K562 (cell line): ENCODE measurements around the gene STAB2. TPM values are rescaled to one million over a fixed set of nuclear protein-coding genes. Genes with fewer than 3 reads are reported as not detected.

Experiments
- DEAF1 ChIP-seq: fragments of 450-650 bp; formaldehyde crosslinking; IDR thresholded peaks from 2 replicates; pipeline ENCODE4 v1.4.0; 2020; ENCODE audit warnings: mild to moderate bottlenecking, moderate library complexity
- KAT7 ChIP-seq: sonication (generic); formaldehyde crosslinking; IDR thresholded peaks from 2 replicates; pipeline ENCODE4 v1.8.0; 2022; ENCODE audit warnings: missing genetic modification reagents, mild to moderate bottlenecking, borderline replicate concordance
- NCOR1 ChIP-seq: fragments of 450-650 bp; IDR thresholded peaks from 2 replicates; pipeline ENCODE4 v1.6.1; 2016; ENCODE audit warnings: mild to moderate bottlenecking, moderate library complexity
- TEAD4 ChIP-seq, 2 experiments: sonication (generic) in 1 of 2; formaldehyde crosslinking in 1 of 2; IDR thresholded peaks; 2 replicates each; pipeline versions ENCODE4 v1.6.1 to v1.8.0; 2012 to 2022; ENCODE audit warnings: borderline replicate concordance in 1 of 2, inconsistent platforms in 1 of 2, low read length in 1 of 2, mild to moderate bottlenecking in 1 of 2, missing genetic modification reagents in 1 of 2
- THAP7 ChIP-seq: fragments of 250-450 bp; sonication (Bioruptor Pico); IDR thresholded peaks from 2 replicates; pipeline ENCODE4 v1.5.0; 2021
- ZBTB43 ChIP-seq: sonication (generic); formaldehyde crosslinking; IDR thresholded peaks from 2 replicates; pipeline ENCODE4 v1.8.0; 2023; ENCODE audit warnings: mild to moderate bottlenecking, missing genetic modification reagents
- ZFP91 ChIP-seq: sonication (generic); formaldehyde crosslinking; IDR thresholded peaks from 2 replicates; pipeline ENCODE4 v1.8.0; 2022; ENCODE audit warnings: mild to moderate bottlenecking, missing genetic modification reagents
- ZNF184 ChIP-seq: sonication (generic); formaldehyde crosslinking; IDR thresholded peaks from 2 replicates; pipeline ENCODE4 v1.5.0; 2020; ENCODE audit warnings: missing genetic modification reagents
- ZNF395 ChIP-seq: fragments of 200-800 bp; sonication (Bioruptor generic); IDR thresholded peaks from 2 replicates; pipeline ENCODE4 v1.6.1; 2017; ENCODE audit warnings: missing genetic modification characterization, missing compliant biosample characterization
- polyA plus RNA-seq, 8 experiments: library from polyadenylated mRNA; depleted of rRNA in 4 of 8; stranded (reverse) in 5 of 8; unstranded in 3 of 8; fragments of >200 nt; fragmentation: Nextera tagmentation in 2 of 8; fragmentation: Illumina TruSeq in 1 of 8; extraction: Ambion mirVana in 2 of 8; extraction: Trizol in 1 of 8; gene quantifications; 2 replicates each; pipeline versions ENCODE4 v1.2.1 to v1.2.3, GENCODE V29; 2011 to 2014; ENCODE audit warnings: inconsistent platforms in 1 of 8, missing spikeins in 1 of 8
- total RNA-seq, 7 experiments: library from RNA; depleted of rRNA in 6 of 7; stranded (reverse); fragments of >200 nt in 6 of 7; fragmentation: Illumina TruSeq in 2 of 7; extraction: Trizol in 2 of 7; gene quantifications; 2 replicates each; pipeline versions ENCODE4 v1.2.1 to v1.2.3, GENCODE V29; 2011 to 2021; ENCODE audit warnings: low replicate concordance in 1 of 7
- TF ChIP-seq, protein P1 (sequence below): fragments of 450-650 bp; formaldehyde crosslinking; IDR thresholded peaks from 2 replicates; pipeline ENCODE4 v1.4.0; 2022; ENCODE audit warnings: missing genetic modification characterization

Gene STAB2
- total and polyA plus RNA-seq, 9 of the 15 experiments (the other 6 are each of a cell fraction or from before 2014, with no cell fraction given) = 0.10 TPM; not detected in 8

DNA sequence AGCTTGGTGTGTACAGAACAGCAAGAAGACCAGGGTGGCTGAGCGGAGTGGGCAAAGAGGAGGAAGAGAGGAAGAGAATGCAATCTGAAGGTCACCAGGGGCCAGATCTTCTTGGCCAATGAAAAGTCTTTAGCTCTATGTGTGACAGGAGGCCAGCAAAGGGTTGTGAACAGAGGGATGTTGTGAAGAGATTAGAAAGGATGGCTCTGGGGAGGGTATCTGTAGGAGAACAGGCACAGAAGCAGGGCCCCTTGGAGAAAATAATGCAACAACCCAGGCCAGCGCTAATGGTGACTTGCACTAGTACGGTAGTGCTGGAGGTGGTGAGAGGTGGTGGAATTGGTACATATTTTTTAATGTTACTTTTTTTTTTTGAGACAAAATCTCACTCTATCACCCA is 156.7 kb downstream of the STAB2 start (continued):
- TF ChIP-seq, protein P1, sequence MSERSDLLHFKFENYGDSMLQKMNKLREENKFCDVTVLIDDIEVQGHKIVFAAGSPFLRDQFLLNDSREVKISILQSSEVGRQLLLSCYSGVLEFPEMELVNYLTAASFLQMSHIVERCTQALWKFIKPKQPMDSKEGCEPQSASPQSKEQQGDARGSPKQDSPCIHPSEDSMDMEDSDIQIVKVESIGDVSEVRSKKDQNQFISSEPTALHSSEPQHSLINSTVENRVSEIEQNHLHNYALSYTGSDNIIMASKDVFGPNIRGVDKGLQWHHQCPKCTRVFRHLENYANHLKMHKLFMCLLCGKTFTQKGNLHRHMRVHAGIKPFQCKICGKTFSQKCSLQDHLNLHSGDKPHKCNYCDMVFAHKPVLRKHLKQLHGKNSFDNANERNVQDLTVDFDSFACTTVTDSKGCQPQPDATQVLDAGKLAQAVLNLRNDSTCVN (CRISPR knock-in tag) = no peak
- TF ChIP-seq THAP7 (CRISPR knock-in tag) (no peak), ZNF184 (no peak), DEAF1 (CRISPR knock-in tag) (no peak), ZFP91 (CRISPR knock-in tag) (no peak), ZBTB43 (CRISPR knock-in tag) (no peak), ZNF395 (no peak), KAT7 (CRISPR knock-in tag) (no peak), TEAD4 (IDR thresholded peaks at IDR 0.05; ENCODE audit: low read length) (no peak), TEAD4 (CRISPR knock-in tag; IDR thresholded peaks at IDR 0.05; ENCODE audit: borderline replicate concordance) (no peak), NCOR1 (peak; percentile 19; the same call in 1 of the 2 replicates)
